Endothelial cell (in vitro differentiated cells): ENCODE measurements around the gene PCDHGC3. TPM values are rescaled to one million over a fixed set of nuclear protein-coding genes. Genes with fewer than 3 reads are reported as not detected.

Experiments used
- DNase-seq: peaks from one replicate; pipeline ENCODE4 v3.0.0; 2021; ENCODE audit warnings: low spot score
- H3K27ac Mint-ChIP-seq: one replicate; pipeline ENCODE4 v1.8.0; 2021; ENCODE audit warnings: mixed read lengths, inconsistent platforms; ENCODE audit not compliant: unreplicated experiment
- H3K27me3 Mint-ChIP-seq: one replicate; pipeline ENCODE4 v1.8.0; 2021; ENCODE audit warnings: mild to moderate bottlenecking, moderate library complexity, mixed read lengths, inconsistent platforms; ENCODE audit not compliant: unreplicated experiment
- H3K36me3 Mint-ChIP-seq: one replicate; pipeline ENCODE4 v1.8.0; 2021; ENCODE audit warnings: mild to moderate bottlenecking, low read depth, mixed read lengths, inconsistent platforms; ENCODE audit not compliant: unreplicated experiment
- H3K4me1 Mint-ChIP-seq: one replicate; pipeline ENCODE4 v1.8.0; 2021; ENCODE audit warnings: mild to moderate bottlenecking, mixed read lengths, inconsistent platforms; ENCODE audit not compliant: unreplicated experiment
- H3K4me3 Mint-ChIP-seq: one replicate; pipeline ENCODE4 v1.8.0; 2021; ENCODE audit warnings: mild to moderate bottlenecking, mixed read lengths, inconsistent platforms; ENCODE audit not compliant: unreplicated experiment
- H3K9me3 Mint-ChIP-seq: one replicate; pipeline ENCODE4 v1.8.0; 2021; ENCODE audit warnings: mixed read lengths, inconsistent platforms; ENCODE audit not compliant: unreplicated experiment
- CTCF ChIP-seq: fragments of 200-600 bp; sonication (generic); IDR thresholded peaks from one replicate; pipeline ENCODE4 v1.5.0; 2021; ENCODE audit warnings: antibody characterized with exemption; ENCODE audit not compliant: unreplicated experiment
- total RNA-seq: library from RNA; stranded (reverse); fragmentation: NEBNext Ultra II Directional; extraction: Animal tissue kit (Norgen Biotek cat#: 25700); gene quantifications from one replicate; pipeline ENCODE4 v1.2.1, GENCODE V29; 2021; ENCODE audit not compliant: unreplicated experiment

The PCDHGC3 gene
- total RNA-seq, 1 donor from 2014 or later = 68.2 TPM

GRCh38 chr5:141527426-141527825 lies 51.7 kb downstream of the PCDHGC3 start:
- Mint-ChIP-seq H3K36me3 (peaks cover 46% of the 10 kb centered on the region), H3K27me3 (peaks cover 6% of the 10 kb centered on the region), H3K4me3 (peak overlapping the region; percentile 82), H3K9me3 (no peaks in the 10 kb centered on the region), H3K27ac (peak overlapping the region; percentile 76), H3K4me1 (peaks cover 11% of the 10 kb centered on the region)
- no peak for TF ChIP-seq CTCF
- DNase-seq = no peak

Other genes starting within 250 kb of the PCDHGC3 start
- gene PCDHB15, start 230.6 kb upstream of the PCDHGC3 start, total RNA-seq = 10.5 TPM
- gene SLC25A2, start 171.9 kb upstream of the PCDHGC3 start, total RNA-seq = 0.62 TPM
- 86.4 TPM for gene TAF7, start 155.2 kb upstream of the PCDHGC3 start, total RNA-seq
- gene PCDHGA1, start 145.5 kb upstream of the PCDHGC3 start, total RNA-seq = 1.4 TPM
- gene PCDHGA2, start 137.2 kb upstream of the PCDHGC3 start, total RNA-seq = 1.6 TPM
- 1.4 TPM for gene PCDHGA3, start 132.1 kb upstream of the PCDHGC3 start, total RNA-seq
- 3.1 TPM for gene PCDHGB1, start 125.9 kb upstream of the PCDHGC3 start, total RNA-seq
- 2.0 TPM for gene PCDHGA4, start 120.9 kb upstream of the PCDHGC3 start, total RNA-seq
- 11.1 TPM for gene PCDHGB2, start 116.0 kb upstream of the PCDHGC3 start, total RNA-seq
- gene PCDHGA5, start 111.8 kb upstream of the PCDHGC3 start, total RNA-seq = 2.4 TPM
- 4.1 TPM for gene PCDHGB3, start 105.7 kb upstream of the PCDHGC3 start, total RNA-seq
- gene PCDHGA6, start 102.1 kb upstream of the PCDHGC3 start, total RNA-seq = 3.9 TPM
- gene PCDHGA7, start 93.2 kb upstream of the PCDHGC3 start, total RNA-seq = 6.3 TPM
- gene PCDHGB4, start 88.3 kb upstream of the PCDHGC3 start, total RNA-seq = 13.2 TPM
- gene PCDHGA8, start 83.3 kb upstream of the PCDHGC3 start, total RNA-seq = 2.6 TPM
- 5.5 TPM for gene PCDHGB5, start 78.0 kb upstream of the PCDHGC3 start, total RNA-seq
- gene PCDHGA9, start 73.2 kb upstream of the PCDHGC3 start, total RNA-seq = 3.1 TPM
- 60.0 TPM for gene PCDHGB6, start 67.9 kb upstream of the PCDHGC3 start, total RNA-seq
- gene PCDHGA10, start 63.0 kb upstream of the PCDHGC3 start, total RNA-seq = 43.0 TPM
- gene PCDHGB7, start 58.3 kb upstream of the PCDHGC3 start, total RNA-seq = 45.2 TPM
- 10.8 TPM for gene PCDHGA11, start 54.9 kb upstream of the PCDHGC3 start, total RNA-seq
- 3.8 TPM for gene PCDHGA12, start 45.5 kb upstream of the PCDHGC3 start, total RNA-seq
- gene PCDHGC4, start 9.1 kb downstream of the PCDHGC3 start, total RNA-seq = 3.5 TPM
- 2.9 TPM for gene PCDHGC5, start 13.1 kb downstream of the PCDHGC3 start, total RNA-seq
- 149 TPM for gene DIAPH1, start 143.0 kb downstream of the PCDHGC3 start, total RNA-seq
- 84.9 TPM for gene HDAC3, start 160.9 kb downstream of the PCDHGC3 start, total RNA-seq
- gene RELL2, start 161.0 kb downstream of the PCDHGC3 start, total RNA-seq = 17.4 TPM
- gene FCHSD1, start 175.5 kb downstream of the PCDHGC3 start, total RNA-seq = 63.3 TPM
- gene ARAP3, start 206.3 kb downstream of the PCDHGC3 start, total RNA-seq = 239 TPM